ENCODE results near the gene SMAD3.

DNA sequence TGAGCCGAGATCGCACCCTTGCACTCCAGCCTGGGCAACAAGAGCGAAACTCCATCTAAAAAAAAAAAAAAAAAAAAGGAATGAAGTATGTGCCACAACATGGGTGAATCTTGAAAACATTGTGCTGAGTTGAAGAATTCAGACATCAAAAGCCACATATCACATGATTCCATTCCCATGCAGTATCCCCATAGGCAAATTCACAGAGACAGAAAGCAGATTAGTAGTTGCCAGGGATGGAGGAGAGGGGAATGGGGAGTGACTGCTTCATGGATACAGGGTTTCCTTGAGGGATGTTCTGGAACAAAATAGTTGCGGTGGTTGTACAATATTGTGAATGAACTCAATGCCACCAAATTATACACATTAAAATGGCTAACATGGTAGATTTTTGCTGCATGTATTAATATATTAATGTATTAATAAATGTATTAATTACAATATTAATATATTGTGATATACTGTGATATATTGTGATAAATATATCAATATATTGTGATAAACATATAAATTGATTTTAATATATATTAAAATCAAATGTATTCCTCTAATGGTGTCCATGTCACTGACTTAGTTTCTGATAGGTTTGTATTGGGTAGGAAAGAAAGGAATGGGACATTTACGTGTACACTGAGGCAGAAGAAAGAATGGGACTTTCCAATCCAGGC, 34.9 kb downstream of the SMAD3 start:
- TF ChIP-seq EZH2phosphoT487 (IDR thresholded peaks at IDR 0.05; ENCODE audit: insufficient read depth, low read depth) (no peak), EZH2 (IDR thresholded peaks at IDR 0.05; ENCODE audit: insufficient read depth, poor library complexity, severe bottlenecking) (no peak)
